ENCODE results near the gene MMP25.

DNA sequence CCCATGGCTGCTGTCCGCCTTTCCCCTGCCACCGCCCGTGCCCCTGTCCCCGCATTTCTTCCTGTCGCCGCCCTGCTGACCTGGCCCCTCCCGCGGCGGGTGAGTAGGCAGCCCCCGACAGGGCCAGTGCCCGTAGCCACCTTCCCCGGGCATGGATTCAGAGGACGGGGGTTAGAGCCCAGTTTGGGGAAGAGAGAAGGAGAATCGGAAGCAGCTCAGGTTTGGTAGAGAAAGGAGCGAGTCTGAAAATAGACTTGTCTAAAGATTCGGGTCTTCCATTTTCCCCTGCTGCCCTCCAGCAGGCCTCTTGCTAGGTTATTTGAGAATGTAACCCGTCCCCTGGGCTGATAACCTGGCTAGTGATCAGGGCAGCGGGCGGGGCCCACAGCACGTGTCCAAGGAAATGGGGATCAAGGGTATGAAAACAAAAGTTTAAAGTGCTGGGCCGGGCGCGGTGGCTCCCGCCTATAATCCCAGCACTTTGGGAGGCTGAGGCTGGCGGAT lies 41.5 kb upstream of the MMP25 start:
- TF ChIP-seq, protein P1, sequence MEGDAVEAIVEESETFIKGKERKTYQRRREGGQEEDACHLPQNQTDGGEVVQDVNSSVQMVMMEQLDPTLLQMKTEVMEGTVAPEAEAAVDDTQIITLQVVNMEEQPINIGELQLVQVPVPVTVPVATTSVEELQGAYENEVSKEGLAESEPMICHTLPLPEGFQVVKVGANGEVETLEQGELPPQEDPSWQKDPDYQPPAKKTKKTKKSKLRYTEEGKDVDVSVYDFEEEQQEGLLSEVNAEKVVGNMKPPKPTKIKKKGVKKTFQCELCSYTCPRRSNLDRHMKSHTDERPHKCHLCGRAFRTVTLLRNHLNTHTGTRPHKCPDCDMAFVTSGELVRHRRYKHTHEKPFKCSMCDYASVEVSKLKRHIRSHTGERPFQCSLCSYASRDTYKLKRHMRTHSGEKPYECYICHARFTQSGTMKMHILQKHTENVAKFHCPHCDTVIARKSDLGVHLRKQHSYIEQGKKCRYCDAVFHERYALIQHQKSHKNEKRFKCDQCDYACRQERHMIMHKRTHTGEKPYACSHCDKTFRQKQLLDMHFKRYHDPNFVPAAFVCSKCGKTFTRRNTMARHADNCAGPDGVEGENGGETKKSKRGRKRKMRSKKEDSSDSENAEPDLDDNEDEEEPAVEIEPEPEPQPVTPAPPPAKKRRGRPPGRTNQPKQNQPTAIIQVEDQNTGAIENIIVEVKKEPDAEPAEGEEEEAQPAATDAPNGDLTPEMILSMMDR (conservative IDR thresholded peaks at IDR 0.05 in 1 of 2, IDR thresholded peaks at IDR 0.05 in 1 of 2; ENCODE audit: extremely low read depth in 1 of 2, insufficient read depth in 1 of 2, low read depth in 1 of 2, low read length in 2 of 2), result no peak
- no peak for TF ChIP-seq EZH2 (IDR thresholded peaks at IDR 0.05; ENCODE audit: borderline replicate concordance, low read length)
